H1 (cell line): ENCODE results near the gene TIMP4. TPM values are rescaled to one million over a fixed set of nuclear protein-coding genes. Genes with fewer than 3 reads are reported as not detected.

Experiments
- CTCF ChIA-PET: fragments of 300-600 bp; sonication (Branson Sonifier 250); formaldehyde crosslinking; loops from one replicate; lab custom pipeline; 2021; ENCODE audit not compliant: partially characterized antibody; lab: Charles Lee
- POLR2A ChIA-PET: fragments of 300-600 bp; sonication (Branson Sonifier 250); formaldehyde crosslinking; loops from one replicate; lab custom pipeline; 2021; ENCODE audit warnings: inconsistent platforms; ENCODE audit not compliant: partially characterized antibody; lab: Charles Lee
- DNase-seq, 2 experiments: peaks; one replicate each; pipeline versions ENCODE4 v3.0.0 to v3.0.0-alpha.2; 2010 to 2022; ENCODE audit warnings: low spot score in 2 of 2, low read depth in 1 of 2, mixed read lengths in 1 of 2
- FAIRE-seq: peaks from 2 replicates; lab custom pipeline; 2011; peaks lifted over from hg19 to GRCh38; lab: Jason Lieb, UNC
- H2AFZ ChIP-seq: 2 replicates; pipeline ENCODE4 v1.8.1; 2012; ENCODE audit warnings: low read length, inconsistent platforms
- H2AK5ac ChIP-seq: 2 replicates; pipeline ENCODE4 v1.6.1; 2013; ENCODE audit warnings: low read depth, low read length
- H2BK120ac ChIP-seq: replicated peaks from 2 replicates; pipeline ENCODE3; 2013; ENCODE audit warnings: low read depth, low read length, inconsistent platforms
- H2BK12ac ChIP-seq: 2 replicates; pipeline ENCODE4 v1.6.1; 2013; ENCODE audit warnings: low read depth, low read length
- H2BK15ac ChIP-seq: 2 replicates; pipeline ENCODE4 v1.6.1; 2013; ENCODE audit warnings: low read length
- H2BK20ac ChIP-seq: 2 replicates; pipeline ENCODE4 v1.6.1; 2013; ENCODE audit warnings: low read length
- H2BK5ac ChIP-seq: 2 replicates; pipeline ENCODE4 v1.6.1; 2013; ENCODE audit warnings: low read depth, low read length
- H3K14ac ChIP-seq: 2 replicates; pipeline ENCODE4 v1.6.1; 2013; ENCODE audit warnings: inconsistent platforms; ENCODE audit not compliant: insufficient read length
- H3K18ac ChIP-seq: 2 replicates; pipeline ENCODE4 v1.6.1; 2013; ENCODE audit warnings: low read length; ENCODE audit errors: extremely low read depth
- H3K23ac ChIP-seq: 2 replicates; pipeline ENCODE4 v1.6.1; 2013; ENCODE audit warnings: inconsistent platforms; ENCODE audit not compliant: insufficient read length
- H3K23me2 ChIP-seq: 2 replicates; pipeline ENCODE4 v1.6.1; 2013; ENCODE audit warnings: low read depth, low read length
- H3K27ac ChIP-seq: 2 replicates; pipeline ENCODE4 v1.6.1; 2011; ENCODE audit warnings: low read depth, low read length, inconsistent platforms
- H3K27me3 ChIP-seq, 4 experiments: replicated peaks in 1 of 4; 1 replicate in 1 of 4; 2 replicates in 3 of 4; pipeline versions ENCODE4 v1.6.1 to v1.8.1; 2011 to 2013; ENCODE audit warnings: low read length in 3 of 4, mild to moderate bottlenecking in 3 of 4, inconsistent platforms in 2 of 4, mixed read lengths in 2 of 4, moderate library complexity in 1 of 4; ENCODE audit not compliant: control insufficient read depth in 3 of 4, insufficient read depth in 3 of 4; ENCODE audit errors: extremely low read depth in 1 of 4
- H3K36me3 ChIP-seq, 4 experiments: 2 replicates each; pipeline versions ENCODE4 v1.6.1 to v1.8.1; 2011 to 2013; ENCODE audit warnings: mild to moderate bottlenecking in 4 of 4, low read length in 3 of 4, moderate library complexity in 2 of 4, control low read depth in 1 of 4, inconsistent platforms in 1 of 4; ENCODE audit not compliant: insufficient read depth in 4 of 4, control insufficient read depth in 2 of 4
- H3K4ac ChIP-seq: replicated peaks from 2 replicates; pipeline ENCODE3; 2013; ENCODE audit warnings: low read length, low read depth, mixed read lengths, inconsistent platforms; ENCODE audit not compliant: insufficient read length
- H3K4me1 ChIP-seq, 4 experiments: replicated peaks in 1 of 4; 1 replicate in 1 of 4; 2 replicates in 3 of 4; pipeline versions ENCODE4 v1.6.1 to v1.8.1; 2011 to 2013; ENCODE audit warnings: low read length in 3 of 4, inconsistent platforms in 2 of 4, mixed read lengths in 1 of 4; ENCODE audit not compliant: insufficient read depth in 4 of 4, control insufficient read depth in 3 of 4
- H3K4me2 ChIP-seq, 2 experiments: 2 replicates each; pipeline versions ENCODE4 v1.6.1 to v1.8.1; 2011 to 2013; ENCODE audit warnings: low read depth in 2 of 2, low read length in 2 of 2, control low read depth in 1 of 2, inconsistent platforms in 1 of 2, mild to moderate bottlenecking in 1 of 2; ENCODE audit not compliant: insufficient read depth in 1 of 2
- H3K4me3 ChIP-seq, 4 experiments: fragments of 200-600, 300-600 bp in 1 of 4; sonication (generic), shearing (Covaris generic), sonication (Bioruptor Twin) in 1 of 4; 2 replicates each; pipeline versions ENCODE4 v1.5.1 to v1.8.1; 2011 to 2016; ENCODE audit warnings: low read length in 4 of 4, low read depth in 3 of 4, control low read depth in 2 of 4, inconsistent platforms in 2 of 4, mild to moderate bottlenecking in 2 of 4, mixed read lengths in 1 of 4, moderate library complexity in 1 of 4; ENCODE audit not compliant: insufficient read depth in 2 of 4; ENCODE audit errors: extremely low read depth in 1 of 4
- H3K56ac ChIP-seq: replicated peaks from 2 replicates; pipeline ENCODE3; 2013; ENCODE audit warnings: low read depth, mild to moderate bottlenecking, mixed read lengths, low read length, inconsistent platforms; ENCODE audit not compliant: insufficient read length
- H3K79me1 ChIP-seq: 2 replicates; pipeline ENCODE4 v1.6.1; 2013; ENCODE audit warnings: low read depth, low read length, control low read depth
- H3K79me2 ChIP-seq, 2 experiments: 2 replicates each; pipeline versions ENCODE4 v1.6.1 to v1.8.1; 2012 to 2013; ENCODE audit warnings: low read length in 2 of 2, mild to moderate bottlenecking in 2 of 2, inconsistent platforms in 1 of 2; ENCODE audit not compliant: insufficient read depth in 2 of 2, control insufficient read depth in 1 of 2
- H3K9ac ChIP-seq, 4 experiments: replicated peaks in 1 of 4; 1 replicate in 1 of 4; 2 replicates in 3 of 4; pipeline versions ENCODE4 v1.6.1 to v1.8.1; 2011 to 2013; ENCODE audit warnings: low read depth in 3 of 4, low read length in 3 of 4, control low read depth in 2 of 4, mild to moderate bottlenecking in 2 of 4, moderate library complexity in 2 of 4, inconsistent platforms in 1 of 4; ENCODE audit errors: extremely low read depth in 1 of 4
- H3K9me3 ChIP-seq, 2 experiments: 2 replicates each; pipeline versions ENCODE4 v1.6.1 to v1.8.1; 2012 to 2013; ENCODE audit warnings: mild to moderate bottlenecking in 2 of 2, moderate library complexity in 2 of 2, control low read depth in 1 of 2, inconsistent platforms in 1 of 2, low read depth in 1 of 2, low read length in 1 of 2, mixed read lengths in 1 of 2; ENCODE audit not compliant: insufficient read depth in 2 of 2
- H4K20me1 ChIP-seq, 2 experiments: replicated peaks in 1 of 2; 2 replicates each; pipeline versions ENCODE3 to v1.8.1; 2011 to 2013; ENCODE audit warnings: inconsistent platforms in 2 of 2, low read length in 2 of 2, mild to moderate bottlenecking in 1 of 2; ENCODE audit not compliant: insufficient read depth in 2 of 2, control insufficient read depth in 1 of 2
- H4K5ac ChIP-seq: 2 replicates; pipeline ENCODE4 v1.6.1; 2013; ENCODE audit warnings: low read length, low read depth, mixed read lengths, inconsistent platforms; ENCODE audit not compliant: insufficient read length
- H4K8ac ChIP-seq: 2 replicates; pipeline ENCODE4 v1.8.0; 2013; ENCODE audit warnings: mild to moderate bottlenecking, moderate library complexity, low read length, inconsistent platforms; ENCODE audit not compliant: insufficient read depth; ENCODE audit errors: extremely low read depth
- H4K91ac ChIP-seq: replicated peaks from 2 replicates; pipeline ENCODE3; 2013; ENCODE audit warnings: low read length, mixed read lengths, inconsistent platforms; ENCODE audit not compliant: insufficient read length
- CEBPB ChIP-seq: IDR thresholded peaks from 2 replicates; pipeline ENCODE4 v1.6.1; 2012; ENCODE audit warnings: low read depth, low read length
- CTBP2 ChIP-seq: IDR thresholded peaks from 2 replicates; pipeline ENCODE4 v1.7.0; 2011; ENCODE audit warnings: borderline replicate concordance, mild to moderate bottlenecking, moderate library complexity, mixed read lengths, low read length; ENCODE audit not compliant: insufficient read depth, insufficient read length
- HDAC6 ChIP-seq: IDR thresholded peaks from one replicate; pipeline ENCODE4 v1.7.1; 2012; ENCODE audit warnings: low read depth, mild to moderate bottlenecking, inconsistent platforms, low read length, moderate library complexity
- KDM1A ChIP-seq: fragments of 200-600, 300-600 bp; sonication (generic); IDR thresholded peaks from 2 replicates; pipeline ENCODE4 v1.7.1; 2016; ENCODE audit warnings: mild to moderate bottlenecking, low read length, borderline replicate concordance
- KDM5A ChIP-seq: fragments of 200-600 bp; IDR thresholded peaks from 2 replicates; pipeline ENCODE4 v1.7.1; 2012; ENCODE audit warnings: mild to moderate bottlenecking, low read length, inconsistent platforms, mixed read lengths
- PHF8 ChIP-seq: fragments of 200-600 bp; sonication (generic); conservative IDR thresholded peaks from 2 replicates; pipeline ENCODE4 v1.7.1; 2012; ENCODE audit warnings: low read depth, mild to moderate bottlenecking, inconsistent platforms, low read length, moderate library complexity
- POLR2AphosphoS5 ChIP-seq: IDR thresholded peaks from 2 replicates; pipeline ENCODE4 v1.6.1; 2011; ENCODE audit warnings: low read depth, low read length
- RBBP5 ChIP-seq: IDR thresholded peaks from 2 replicates; pipeline ENCODE4 v1.7.1; 2012; ENCODE audit warnings: low read depth, mild to moderate bottlenecking, inconsistent platforms, low read length, moderate library complexity, borderline replicate concordance
- SAP30 ChIP-seq: fragments of 300-600 bp; sonication (generic); IDR thresholded peaks from 2 replicates; pipeline ENCODE4 v1.7.1; 2012; ENCODE audit warnings: low read length, moderate library complexity, mild to moderate bottlenecking, inconsistent platforms; ENCODE audit not compliant: insufficient read depth, insufficient replicate concordance
- SP1 ChIP-seq: IDR thresholded peaks from 2 replicates; pipeline ENCODE4 v1.6.1; 2011; ENCODE audit warnings: low read depth, low read length
- SP2 ChIP-seq: IDR thresholded peaks from 2 replicates; pipeline ENCODE4 v1.6.1; 2012; ENCODE audit warnings: mild to moderate bottlenecking, low read length, inconsistent platforms
- SP4 ChIP-seq: IDR thresholded peaks from 2 replicates; pipeline ENCODE4 v1.6.1; 2012; ENCODE audit warnings: low read length, inconsistent platforms
- TBP ChIP-seq: IDR thresholded peaks from 2 replicates; pipeline ENCODE4 v1.6.1; 2011; ENCODE audit warnings: low read depth, low read length, improper control_type of control experiment
- TEAD4 ChIP-seq: IDR thresholded peaks from 2 replicates; pipeline ENCODE4 v1.6.1; 2012; ENCODE audit warnings: low read depth, low read length, inconsistent platforms, mixed read lengths
- YY1 ChIP-seq: IDR thresholded peaks from 2 replicates; pipeline ENCODE4 v1.6.1; 2011; ENCODE audit warnings: low read depth, mild to moderate bottlenecking, low read length
- WGBS, 2 experiments: shearing (Covaris generic) in 1 of 2; methylation state at CpG; one replicate each; pipeline versions ENCODE4 v1.1.6 to v1.1.7; 2013 to 2015; ENCODE audit warnings: low lambda C conversion rate in 2 of 2, mixed read lengths in 2 of 2, inconsistent platforms in 1 of 2, low coverage in 1 of 2, missing lambda C conversion rate in 1 of 2; ENCODE audit not compliant: insufficient replicate concordance in 2 of 2, insufficient coverage in 1 of 2, insufficient read length in 1 of 2; ENCODE audit errors: extremely low coverage in 1 of 2, missing lambda C conversion rate in 1 of 2; 5-methylcytosine and 5-hydroxymethylcytosine counted together
- polyA plus RNA-seq, 7 experiments: library from polyadenylated mRNA; depleted of rRNA in 3 of 7; stranded (reverse) in 5 of 7; unstranded in 2 of 7; fragments of >200 nt in 5 of 7; fragments of 200-250 nt in 2 of 7; gene quantifications; 1 replicate in 5 of 7; 2 replicates in 1 of 7; 4 replicates in 1 of 7; pipeline versions ENCODE4 v1.2.1 to v1.2.3, GENCODE V29; 2011 to 2013; ENCODE audit warnings: missing spikeins in 2 of 7, mixed read lengths in 2 of 7
- total RNA-seq: library from RNA; stranded (reverse); fragmentation: NEBNext Ultra II Directional; extraction: Animal tissue kit (Norgen Biotek cat#: 25700); gene quantifications from 2 replicates; pipeline ENCODE4 v1.2.1, GENCODE V29; 2021

Gene TIMP4
- total and polyA plus RNA-seq, 2 of the 8 experiments (the other 6 are each of a cell fraction or from before 2014, with no cell fraction given), result 5.1 to 8.7 TPM

DNA sequence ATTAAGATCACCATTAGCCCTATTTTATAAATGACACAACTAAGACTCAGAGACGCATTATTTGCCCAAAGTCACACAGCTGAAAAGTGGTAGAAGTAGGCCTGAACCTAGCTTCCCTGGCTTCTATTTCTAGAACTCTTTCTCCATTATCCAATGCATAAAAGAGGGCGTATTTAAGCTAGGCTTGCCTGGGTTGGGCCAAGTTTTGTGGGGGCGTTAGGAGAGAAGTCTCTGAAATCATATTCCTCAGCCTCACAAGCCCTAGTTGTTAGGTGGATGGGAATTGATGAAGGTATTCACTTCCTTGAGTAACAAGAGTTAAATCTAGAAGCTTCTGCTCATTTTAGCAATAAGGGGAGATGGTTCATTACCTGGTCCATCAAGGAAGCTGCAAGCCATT is 22.3 kb downstream of the TIMP4 start:
- WGBS, 2 experiments, result 87% methylated on average over 3 of the region's 3 CpGs; no CpG with 5 or more reads in 1 of the 2 experiments
- no peaks in the 10 kb centered on the region for H3K27me3 ChIP-seq
- H3K27ac ChIP-seq, result no peak overlapping the region
- H3K4me1 ChIP-seq, result no peaks in the 10 kb centered on the region
- POLR2A ChIA-PET, result no interaction called here
- H4K8ac ChIP-seq, result no peak overlapping the region
- no peak overlapping the region for H3K23ac ChIP-seq
- no peaks in the 10 kb centered on the region for H3K36me3 ChIP-seq
- H3K14ac ChIP-seq, result no peak overlapping the region
- no peak overlapping the region for H2BK5ac ChIP-seq
- no peak overlapping the region for H2BK20ac ChIP-seq
- H3K79me2 ChIP-seq, result no peaks in the 10 kb centered on the region
- H3K4me3 ChIP-seq, result no peak overlapping the region
- H2BK15ac ChIP-seq, result no peak overlapping the region
- H3K23me2 ChIP-seq, result no peaks in the 10 kb centered on the region
- H3K9ac ChIP-seq, result no peak overlapping the region
- no peak overlapping the region for H3K18ac ChIP-seq
- H3K79me1 ChIP-seq, result no peaks in the 10 kb centered on the region
- CTCF ChIA-PET, result interaction anchor here (1.0 to 37.6 kb wide), 13 partner anchors 9 to 344 kb away, joined by 3 to 651 read pairs (median 9); partner anchors contain the start of gene TIMP4
- H3K4ac ChIP-seq, result no peak overlapping the region
- no peak for DNase-seq
- FAIRE-seq, result no peak
- no peak overlapping the region for H3K56ac ChIP-seq
- H4K20me1 ChIP-seq, result no peaks in the 10 kb centered on the region
- no peak overlapping the region for H2AK5ac ChIP-seq
- no peak for TF ChIP-seq SP4
- TF ChIP-seq SAP30, result no peak
- TF ChIP-seq SP1, result no peak
- no peak for TF ChIP-seq KDM1A
- no peak for TF ChIP-seq TEAD4
- TF ChIP-seq YY1, result no peak
- no peak for TF ChIP-seq TBP
- no peak for TF ChIP-seq CTBP2
- no peak for TF ChIP-seq SP2
- TF ChIP-seq KDM5A, result no peak
- no peak for TF ChIP-seq CEBPB
- TF ChIP-seq POLR2AphosphoS5, result no peak
- no peak for TF ChIP-seq PHF8
- no peak for TF ChIP-seq HDAC6
- TF ChIP-seq RBBP5, result no peak
- TF ChIP-seq, all 59 proteins: peak for 0
- H3K9me3 ChIP-seq, result no peaks in the 10 kb centered on the region
- H2AFZ ChIP-seq, result no peak overlapping the region
- H2BK12ac ChIP-seq, result no peak overlapping the region
- no peak overlapping the region for H2BK120ac ChIP-seq
- no peak overlapping the region for H4K5ac ChIP-seq
- no peak overlapping the region for H3K4me2 ChIP-seq
- H4K91ac ChIP-seq, result no peak overlapping the region
